ENCODE results near the gene QRICH2.

Gene QRICH2

DNA sequence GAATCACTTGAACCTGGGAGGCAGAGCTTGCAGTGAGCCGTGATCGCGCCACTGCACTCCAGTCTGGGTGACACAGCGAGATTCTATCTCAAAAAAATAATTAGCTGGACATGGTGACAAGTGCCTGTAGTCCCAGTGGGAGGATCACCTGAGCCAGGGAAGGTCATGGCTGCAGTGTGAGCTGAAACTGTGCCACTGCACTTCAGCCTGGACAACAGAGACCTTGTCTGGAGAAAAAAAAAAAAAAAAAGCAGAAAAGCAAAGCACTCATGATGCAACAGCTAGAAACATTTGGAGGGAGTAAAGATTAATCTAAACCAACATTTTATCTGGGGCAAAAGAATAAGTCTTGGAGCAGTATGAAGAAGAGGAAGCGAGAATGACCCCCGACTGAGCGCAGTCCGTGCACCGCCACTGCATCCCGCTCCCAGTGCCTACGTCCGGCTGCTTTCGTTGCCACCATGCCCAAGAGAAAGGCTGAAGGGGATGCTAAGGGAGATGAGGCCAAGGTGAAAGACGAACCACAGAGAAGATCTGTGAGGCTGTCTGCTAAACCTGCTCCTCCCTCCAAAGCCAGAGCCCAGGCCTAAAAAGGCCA lies 37.4 kb upstream of the QRICH2 start:
- no peak overlapping the region for H3K27ac ChIP-seq (ENCODE audit: low read length)
- H2AFZ ChIP-seq (ENCODE audit: low read depth, low read length), result no peak overlapping the region
- no peak overlapping the region for H3K4me3 ChIP-seq (ENCODE audit: low read depth in 1 of 2, low read length in 2 of 2)
- peaks cover 63% of the 10 kb centered on the region for H3K36me3 ChIP-seq (ENCODE audit: insufficient read depth, low read length)
- H3K9me3 ChIP-seq (ENCODE audit: insufficient read depth, low read length, severe bottlenecking), result no peaks in the 10 kb centered on the region
- ATAC-seq (ENCODE audit: insufficient read depth, low read depth) (no peak), DNase-seq (no peak)
- no peaks in the 10 kb centered on the region; the same call in 1 of the 2 replicates for H4K20me1 ChIP-seq (ENCODE audit: insufficient read depth, low read length)
- H3K4me2 ChIP-seq (ENCODE audit: insufficient read depth, low read length), result no peak overlapping the region
- H3K27me3 ChIP-seq (ENCODE audit: insufficient read depth, low read length, poor library complexity), result no peaks in the 10 kb centered on the region
- H3K79me2 ChIP-seq (ENCODE audit: insufficient read depth, low read length), result peaks cover 7% of the 10 kb centered on the region
- no peak for TF ChIP-seq EZH2 (IDR thresholded peaks at IDR 0.05; ENCODE audit: borderline replicate concordance, low read depth, low read length, severe bottlenecking)
- TF ChIP-seq, protein P1, sequence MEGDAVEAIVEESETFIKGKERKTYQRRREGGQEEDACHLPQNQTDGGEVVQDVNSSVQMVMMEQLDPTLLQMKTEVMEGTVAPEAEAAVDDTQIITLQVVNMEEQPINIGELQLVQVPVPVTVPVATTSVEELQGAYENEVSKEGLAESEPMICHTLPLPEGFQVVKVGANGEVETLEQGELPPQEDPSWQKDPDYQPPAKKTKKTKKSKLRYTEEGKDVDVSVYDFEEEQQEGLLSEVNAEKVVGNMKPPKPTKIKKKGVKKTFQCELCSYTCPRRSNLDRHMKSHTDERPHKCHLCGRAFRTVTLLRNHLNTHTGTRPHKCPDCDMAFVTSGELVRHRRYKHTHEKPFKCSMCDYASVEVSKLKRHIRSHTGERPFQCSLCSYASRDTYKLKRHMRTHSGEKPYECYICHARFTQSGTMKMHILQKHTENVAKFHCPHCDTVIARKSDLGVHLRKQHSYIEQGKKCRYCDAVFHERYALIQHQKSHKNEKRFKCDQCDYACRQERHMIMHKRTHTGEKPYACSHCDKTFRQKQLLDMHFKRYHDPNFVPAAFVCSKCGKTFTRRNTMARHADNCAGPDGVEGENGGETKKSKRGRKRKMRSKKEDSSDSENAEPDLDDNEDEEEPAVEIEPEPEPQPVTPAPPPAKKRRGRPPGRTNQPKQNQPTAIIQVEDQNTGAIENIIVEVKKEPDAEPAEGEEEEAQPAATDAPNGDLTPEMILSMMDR (IDR thresholded peaks at IDR 0.05; ENCODE audit: borderline replicate concordance, extremely low read depth, low read length, poor library complexity, severe bottlenecking), result no peak
- no peak overlapping the region for H3K9ac ChIP-seq (ENCODE audit: low read depth, low read length)
- H3K4me1 ChIP-seq (ENCODE audit: insufficient read depth, low read length), result peaks cover 2% of the 10 kb centered on the region; the same call in 1 of the 2 replicates

DNA sequence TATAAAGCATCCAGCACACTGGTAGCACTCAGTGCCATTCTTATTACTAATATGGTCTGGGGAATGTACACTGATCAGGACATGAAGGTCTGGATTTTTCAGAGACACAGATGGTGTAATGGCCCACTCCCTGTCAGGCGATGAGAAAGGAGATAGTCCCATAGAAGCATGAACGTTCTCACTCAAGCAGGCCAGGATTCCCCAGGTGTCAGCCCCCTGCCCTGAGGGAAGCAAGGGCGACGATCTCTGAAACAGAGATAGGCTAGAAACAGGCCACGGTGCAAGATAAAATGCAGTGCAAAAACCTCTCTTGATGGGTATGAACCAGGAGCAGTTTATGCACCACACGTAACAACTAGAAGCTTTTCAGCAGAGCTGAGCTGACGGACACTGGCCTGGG lies 35.0 kb upstream of the QRICH2 start:
- H3K79me2 ChIP-seq (ENCODE audit: insufficient read depth, low read length), result peaks cover 6% of the 10 kb centered on the region; the same call in 1 of the 2 replicates
- no peaks in the 10 kb centered on the region for H3K4me1 ChIP-seq (ENCODE audit: insufficient read depth, low read length)
- no peak overlapping the region for H3K4me3 ChIP-seq (ENCODE audit: low read depth in 1 of 2, low read length in 2 of 2)
- H3K36me3 ChIP-seq (ENCODE audit: insufficient read depth, low read length), result peaks cover 71% of the 10 kb centered on the region
- H2AFZ ChIP-seq (ENCODE audit: low read depth, low read length), result no peak overlapping the region
- no peak overlapping the region for H3K27ac ChIP-seq (ENCODE audit: low read length)
- no peaks in the 10 kb centered on the region; the same call in 1 of the 2 replicates for H4K20me1 ChIP-seq (ENCODE audit: insufficient read depth, low read length)
- no peak overlapping the region for H3K9ac ChIP-seq (ENCODE audit: low read depth, low read length)
- no peak for ATAC-seq (ENCODE audit: insufficient read depth, low read depth)
- DNase-seq, result no peak
- H3K9me3 ChIP-seq (ENCODE audit: insufficient read depth, low read length, severe bottlenecking), result no peaks in the 10 kb centered on the region
- TF ChIP-seq, protein P1 (IDR thresholded peaks at IDR 0.05; ENCODE audit: borderline replicate concordance, extremely low read depth, low read length, poor library complexity, severe bottlenecking), result no peak
- no peak for TF ChIP-seq EZH2 (IDR thresholded peaks at IDR 0.05; ENCODE audit: borderline replicate concordance, low read depth, low read length, severe bottlenecking)
- H3K4me2 ChIP-seq (ENCODE audit: insufficient read depth, low read length), result no peak overlapping the region
- H3K27me3 ChIP-seq (ENCODE audit: insufficient read depth, low read length, poor library complexity), result no peaks in the 10 kb centered on the region

DNA sequence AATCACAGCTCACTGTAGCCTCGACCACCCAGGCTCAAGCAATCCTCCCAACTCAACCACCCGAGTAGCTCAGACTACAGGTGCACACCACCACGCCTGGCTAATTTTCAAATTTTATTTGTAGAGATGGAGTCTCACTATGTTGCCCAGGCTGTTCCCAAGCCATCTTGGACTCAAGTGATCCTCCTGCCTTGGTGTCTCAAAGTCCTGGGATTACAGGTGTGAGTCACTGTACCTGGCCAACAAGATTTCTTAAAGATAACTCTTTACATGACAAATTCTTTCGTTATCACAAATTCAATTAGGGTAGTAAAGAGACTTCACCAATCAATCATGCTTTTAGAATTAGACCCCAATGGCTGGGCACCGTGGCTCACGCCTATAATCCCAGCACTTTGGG lies 33.2 kb upstream of the QRICH2 start:
- Histone ChIP-seq H3K4me2 (ENCODE audit: insufficient read depth, low read length) (no peak overlapping the region), H2AFZ (ENCODE audit: low read depth, low read length) (no peak overlapping the region), H4K20me1 (ENCODE audit: insufficient read depth, low read length) (no peaks in the 10 kb centered on the region; the same call in 1 of the 2 replicates), H3K79me2 (ENCODE audit: insufficient read depth, low read length) (peaks cover 11% of the 10 kb centered on the region; the same call in 1 of the 2 replicates), H3K27me3 (ENCODE audit: insufficient read depth, low read length, poor library complexity) (no peaks in the 10 kb centered on the region), H3K36me3 (ENCODE audit: insufficient read depth, low read length) (peaks cover 57% of the 10 kb centered on the region), H3K27ac (ENCODE audit: low read length) (no peak overlapping the region), H3K4me3 (ENCODE audit: low read depth in 1 of 2, low read length in 2 of 2) (no peak overlapping the region), H3K4me1 (ENCODE audit: insufficient read depth, low read length) (no peaks in the 10 kb centered on the region), H3K9ac (ENCODE audit: low read depth, low read length) (no peak overlapping the region), H3K9me3 (ENCODE audit: insufficient read depth, low read length, severe bottlenecking) (no peaks in the 10 kb centered on the region)
- TF ChIP-seq EZH2 (IDR thresholded peaks at IDR 0.05; ENCODE audit: borderline replicate concordance, low read depth, low read length, severe bottlenecking), result no peak
- TF ChIP-seq, protein P1 (IDR thresholded peaks at IDR 0.05; ENCODE audit: borderline replicate concordance, extremely low read depth, low read length, poor library complexity, severe bottlenecking), result no peak
- no peak for DNase-seq
- ATAC-seq (ENCODE audit: insufficient read depth, low read depth), result no peak
